ENCODE measurements around the gene AHCYL1. TPM values are rescaled to one million over a fixed set of nuclear protein-coding genes. Genes with fewer than 3 reads are reported as not detected.

The AHCYL1 gene
- total and polyA plus RNA-seq, 2 donors (not counting 3 experiments of a cell fraction or from before 2014, with no cell fraction given), result 49.2 to 74.2 TPM

- H3K27ac ChIP-seq (ENCODE audit: insufficient read depth, low read depth, low read length), result no peak overlapping the region
- H3K36me3 ChIP-seq (ENCODE audit: control insufficient read depth in 2 of 2, extremely low read depth in 1 of 2, insufficient read depth in 2 of 2, low read length in 2 of 2), result peaks cover 34 to 43% of the 10 kb centered on the region in 2 experiments
- intact Hi-C loops (cut with micrococcal nuclease) (no loop called here), dilution Hi-C loops (cut with MboI; ENCODE audit: extremely low pct_ligation_motif_present, low sequenced_read_pairs) (loop anchor here (25.0 kb wide), 1 partner anchor 232 kb away; no protein-coding TSS in a partner anchor)
- no TSS peak for BruUV-seq (replicated peaks)
- no peak overlapping the region for H3K4me2 ChIP-seq (ENCODE audit: insufficient read depth, low read length)
- no peak overlapping the region for H2AFZ ChIP-seq (ENCODE audit: low read depth, low read length)
- H3K4me1 ChIP-seq (ENCODE audit: control insufficient read depth, extremely low read depth, insufficient read depth, low read length), result no peaks in the 10 kb centered on the region
- POLR2A ChIA-PET, result no interaction called here
- H3K27me3 ChIP-seq (ENCODE audit: control insufficient read depth in 2 of 2, insufficient read depth in 2 of 2, low read length in 2 of 2), result no peaks in the 10 kb centered on the region
- no peak overlapping the region for H3K4me3 ChIP-seq (replicated peaks in 1 of 3; ENCODE audit: insufficient read depth in 1 of 3, low read depth in 1 of 3, low read length in 3 of 3)
- H3K79me2 ChIP-seq (ENCODE audit: control insufficient read depth, insufficient read depth, low read length), result no peaks in the 10 kb centered on the region
- H3K9ac ChIP-seq (replicated peaks; ENCODE audit: extremely low read depth, insufficient read depth, low read length), result no peak overlapping the region
- H3K9me3 ChIP-seq (replicated peaks; ENCODE audit: control insufficient read depth, insufficient read depth, low read length), result no peaks in the 10 kb centered on the region
- DNase-seq (ENCODE audit: low read depth, low spot score) (no peak), FAIRE-seq (no peak)
- H3K9me1 ChIP-seq (replicated peaks; ENCODE audit: control insufficient read depth, extremely low read depth, insufficient read depth, low read length), result no peaks in the 10 kb centered on the region
- TF ChIP-seq CTCF (IDR thresholded peaks at IDR 0.05; ENCODE audit: extremely low read depth in 1 of 2, insufficient read depth in 1 of 2, low read depth in 1 of 2, low read length in 2 of 2) (no peak), EZH2 (IDR thresholded peaks at IDR 0.05; ENCODE audit: borderline replicate concordance, low read depth, low read length, severe bottlenecking) (no peak), POLR2AphosphoS5 (IDR thresholded peaks at IDR 0.05; ENCODE audit: insufficient read depth, low read depth, low read length) (no peak), MYC (IDR thresholded peaks at IDR 0.05; ENCODE audit: low read depth, low read length) (no peak), JUN (IDR thresholded peaks at IDR 0.05; ENCODE audit: borderline replicate concordance, insufficient read depth, insufficient read length, low read depth) (no peak)
- TF ChIP-seq, protein P1, sequence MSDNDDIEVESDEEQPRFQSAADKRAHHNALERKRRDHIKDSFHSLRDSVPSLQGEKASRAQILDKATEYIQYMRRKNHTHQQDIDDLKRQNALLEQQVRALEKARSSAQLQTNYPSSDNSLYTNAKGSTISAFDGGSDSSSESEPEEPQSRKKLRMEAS (IDR thresholded peaks at IDR 0.05; ENCODE audit: insufficient read depth, insufficient read length), result no peak
- CTCF ChIA-PET, result interaction anchor here (0.8 to 2.3 kb wide), 5 partner anchors 8 to 246 kb away, joined by 3 to 13 read pairs (median 5); partner anchors contain the start of gene AHCYL1
- H4K20me1 ChIP-seq (replicated peaks; ENCODE audit: control insufficient read depth, extremely low read depth, insufficient read depth, low read length), result no peaks in the 10 kb centered on the region
These were observed 35.2 kb downstream of the AHCYL1 start for GRCh38 chr1:110019770-110020169.
